ENCODE results near the gene GDF15. TPM values are rescaled to one million over a fixed set of nuclear protein-coding genes. Genes with fewer than 3 reads are reported as not detected.

Gene GDF15, protein sequence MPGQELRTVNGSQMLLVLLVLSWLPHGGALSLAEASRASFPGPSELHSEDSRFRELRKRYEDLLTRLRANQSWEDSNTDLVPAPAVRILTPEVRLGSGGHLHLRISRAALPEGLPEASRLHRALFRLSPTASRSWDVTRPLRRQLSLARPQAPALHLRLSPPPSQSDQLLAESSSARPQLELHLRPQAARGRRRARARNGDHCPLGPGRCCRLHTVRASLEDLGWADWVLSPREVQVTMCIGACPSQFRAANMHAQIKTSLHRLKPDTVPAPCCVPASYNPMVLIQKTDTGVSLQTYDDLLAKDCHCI
- total RNA-seq, result 1 to 10 TPM; 1.9 to 4.6 (median 3.0) TPM

DNA sequence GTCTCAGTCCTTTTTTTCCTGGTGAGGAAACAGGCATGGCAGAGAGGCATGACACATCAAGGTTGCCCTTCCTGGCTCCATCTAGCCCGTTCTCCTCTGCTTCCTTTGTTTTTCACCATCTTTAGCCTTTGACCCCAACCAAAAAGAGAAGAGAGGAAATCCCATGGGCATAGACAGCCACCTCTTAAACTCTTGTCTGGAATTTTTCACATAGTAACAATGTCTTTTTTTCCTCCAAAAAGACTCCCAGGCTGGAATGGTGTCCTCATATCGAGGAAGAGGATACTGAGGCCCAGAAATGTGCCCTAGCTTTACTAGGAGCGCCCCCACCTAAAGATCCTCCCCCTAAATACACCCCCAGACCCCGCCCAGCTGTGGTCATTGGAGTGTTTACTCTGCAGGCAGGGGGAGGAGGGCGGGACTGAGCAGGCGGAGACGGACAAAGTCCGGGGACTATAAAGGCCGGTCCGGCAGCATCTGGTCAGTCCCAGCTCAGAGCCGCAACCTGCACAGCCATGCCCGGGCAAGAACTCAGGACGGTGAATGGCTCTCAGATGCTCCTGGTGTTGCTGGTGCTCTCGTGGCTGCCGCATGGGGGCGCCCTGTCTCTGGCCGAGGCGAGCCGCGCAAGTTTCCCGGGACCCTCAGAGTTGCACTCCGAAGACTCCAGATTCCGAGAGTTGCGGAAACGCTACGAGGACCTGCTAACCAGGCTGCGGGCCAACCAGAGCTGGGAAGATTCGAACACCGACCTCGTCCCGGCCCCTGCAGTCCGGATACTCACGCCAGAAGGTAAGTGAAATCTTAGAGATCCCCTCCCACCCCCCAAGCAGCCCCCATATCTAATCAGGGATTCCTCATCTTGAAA, at the start of gene GDF15:
GDF15 (plus strand) TSS at position 484 of the 868 bp plus-strand sequence; CDS start at position 516, 32 bp downstream.
- ATAC-seq (ENCODE audit: low FRiP score), result no peak

DNA sequence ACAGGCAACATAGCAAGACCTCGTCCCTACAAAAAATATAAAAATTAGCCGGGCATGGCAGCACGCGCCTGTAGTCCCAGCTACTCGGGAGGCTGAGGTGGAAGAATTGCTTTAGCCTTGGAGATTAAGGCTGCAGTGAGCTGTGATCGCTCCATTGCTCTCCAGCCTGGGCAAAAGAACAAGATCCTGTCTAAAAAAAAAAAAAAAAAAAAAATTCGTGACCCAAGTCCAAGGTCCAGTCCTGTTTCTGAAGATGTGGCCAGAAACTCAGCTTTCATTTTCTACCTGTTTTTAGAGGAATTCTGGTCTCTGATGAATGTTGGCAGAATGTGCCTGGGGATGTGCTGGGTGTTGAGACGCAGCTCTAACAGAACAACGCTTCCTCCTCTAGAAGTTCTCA, 47.4 kb upstream of the GDF15 start:
- DNase-seq (ENCODE audit: low spot score), result no peak
- ATAC-seq (ENCODE audit: low FRiP score), result no peak
- TF ChIP-seq, protein P1, sequence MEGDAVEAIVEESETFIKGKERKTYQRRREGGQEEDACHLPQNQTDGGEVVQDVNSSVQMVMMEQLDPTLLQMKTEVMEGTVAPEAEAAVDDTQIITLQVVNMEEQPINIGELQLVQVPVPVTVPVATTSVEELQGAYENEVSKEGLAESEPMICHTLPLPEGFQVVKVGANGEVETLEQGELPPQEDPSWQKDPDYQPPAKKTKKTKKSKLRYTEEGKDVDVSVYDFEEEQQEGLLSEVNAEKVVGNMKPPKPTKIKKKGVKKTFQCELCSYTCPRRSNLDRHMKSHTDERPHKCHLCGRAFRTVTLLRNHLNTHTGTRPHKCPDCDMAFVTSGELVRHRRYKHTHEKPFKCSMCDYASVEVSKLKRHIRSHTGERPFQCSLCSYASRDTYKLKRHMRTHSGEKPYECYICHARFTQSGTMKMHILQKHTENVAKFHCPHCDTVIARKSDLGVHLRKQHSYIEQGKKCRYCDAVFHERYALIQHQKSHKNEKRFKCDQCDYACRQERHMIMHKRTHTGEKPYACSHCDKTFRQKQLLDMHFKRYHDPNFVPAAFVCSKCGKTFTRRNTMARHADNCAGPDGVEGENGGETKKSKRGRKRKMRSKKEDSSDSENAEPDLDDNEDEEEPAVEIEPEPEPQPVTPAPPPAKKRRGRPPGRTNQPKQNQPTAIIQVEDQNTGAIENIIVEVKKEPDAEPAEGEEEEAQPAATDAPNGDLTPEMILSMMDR (IDR thresholded peaks at IDR 0.05), result no peak

More for the DNA sequence above, at the start of gene GDF15:
- no peak for DNase-seq (ENCODE audit: low spot score)
- TF ChIP-seq, protein P1 (IDR thresholded peaks at IDR 0.05), result no peak

DNA sequence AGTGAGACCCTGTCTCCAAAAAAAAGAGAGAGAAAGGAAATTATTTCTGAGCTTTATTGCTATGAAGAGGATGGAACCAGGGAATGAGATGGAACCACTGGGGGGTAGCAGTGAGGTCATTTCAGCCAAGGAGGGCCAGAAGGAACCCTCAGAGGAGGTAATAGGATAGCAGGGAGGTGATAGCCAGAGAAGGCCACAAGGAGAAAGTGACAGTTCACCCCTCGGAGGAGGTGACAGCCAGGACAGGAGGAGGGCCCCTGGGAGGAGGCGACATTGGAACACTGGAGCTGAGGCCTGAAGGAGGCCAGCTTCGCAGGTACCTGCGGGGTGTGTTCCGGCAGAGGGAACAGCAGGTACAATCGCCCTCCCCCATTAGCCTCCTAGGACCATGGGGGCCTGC, 46.2 kb upstream of the GDF15 start:
- TF ChIP-seq, protein P1 (IDR thresholded peaks at IDR 0.05), result no peak
- no peak for DNase-seq (ENCODE audit: low spot score)
- no peak for ATAC-seq (ENCODE audit: low FRiP score)

DNA sequence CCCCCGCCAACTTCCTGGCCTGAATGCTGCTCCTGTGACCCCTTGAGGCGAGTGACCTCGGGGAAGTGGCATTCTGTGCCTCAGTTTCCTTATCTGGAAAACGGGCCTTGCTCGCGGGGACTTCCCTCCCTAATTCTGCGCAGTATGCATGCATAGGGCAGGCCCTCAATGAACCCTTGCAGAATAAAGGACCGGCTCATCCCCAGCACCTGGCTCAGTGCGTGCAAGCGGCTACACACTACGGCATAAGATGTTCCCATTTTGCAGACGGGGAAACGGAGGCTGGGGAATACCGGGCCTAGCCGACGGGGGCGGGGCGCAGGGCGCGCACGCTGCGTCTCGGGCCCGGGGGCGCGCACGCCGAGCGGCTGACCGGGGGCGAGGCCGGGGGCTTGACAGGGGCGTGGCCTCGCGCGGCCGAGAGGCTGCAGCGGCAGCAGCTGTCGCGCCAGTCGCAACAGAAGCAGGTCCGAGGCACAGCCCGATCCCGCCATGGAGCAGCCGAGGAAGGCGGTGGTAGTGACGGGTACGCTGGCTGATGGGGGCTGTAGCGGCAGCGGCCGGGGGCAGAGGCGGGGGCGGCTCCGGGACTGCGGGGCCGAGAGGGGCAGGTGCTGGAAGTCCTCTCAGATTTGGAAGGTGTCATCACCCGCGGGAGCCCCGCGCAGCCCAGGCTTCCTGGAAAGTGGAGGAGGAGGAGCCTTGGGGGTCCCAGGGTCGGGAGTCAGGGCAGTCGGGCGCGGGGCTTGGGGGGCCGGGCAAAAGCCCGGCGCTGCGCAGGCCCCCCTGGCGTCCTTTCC, 45.6 kb upstream of the GDF15 start, which contains the start of gene PGPEP1:
PGPEP1 (plus strand) TSS at position 409 of the 800 bp plus-strand sequence; CDS start at position 493, 84 bp downstream.
- ATAC-seq (ENCODE audit: low FRiP score) (peak; percentile 39), DNase-seq (ENCODE audit: low spot score) (peak; percentile 27)
- TF ChIP-seq, protein P1 (IDR thresholded peaks at IDR 0.05), result no peak

DNA sequence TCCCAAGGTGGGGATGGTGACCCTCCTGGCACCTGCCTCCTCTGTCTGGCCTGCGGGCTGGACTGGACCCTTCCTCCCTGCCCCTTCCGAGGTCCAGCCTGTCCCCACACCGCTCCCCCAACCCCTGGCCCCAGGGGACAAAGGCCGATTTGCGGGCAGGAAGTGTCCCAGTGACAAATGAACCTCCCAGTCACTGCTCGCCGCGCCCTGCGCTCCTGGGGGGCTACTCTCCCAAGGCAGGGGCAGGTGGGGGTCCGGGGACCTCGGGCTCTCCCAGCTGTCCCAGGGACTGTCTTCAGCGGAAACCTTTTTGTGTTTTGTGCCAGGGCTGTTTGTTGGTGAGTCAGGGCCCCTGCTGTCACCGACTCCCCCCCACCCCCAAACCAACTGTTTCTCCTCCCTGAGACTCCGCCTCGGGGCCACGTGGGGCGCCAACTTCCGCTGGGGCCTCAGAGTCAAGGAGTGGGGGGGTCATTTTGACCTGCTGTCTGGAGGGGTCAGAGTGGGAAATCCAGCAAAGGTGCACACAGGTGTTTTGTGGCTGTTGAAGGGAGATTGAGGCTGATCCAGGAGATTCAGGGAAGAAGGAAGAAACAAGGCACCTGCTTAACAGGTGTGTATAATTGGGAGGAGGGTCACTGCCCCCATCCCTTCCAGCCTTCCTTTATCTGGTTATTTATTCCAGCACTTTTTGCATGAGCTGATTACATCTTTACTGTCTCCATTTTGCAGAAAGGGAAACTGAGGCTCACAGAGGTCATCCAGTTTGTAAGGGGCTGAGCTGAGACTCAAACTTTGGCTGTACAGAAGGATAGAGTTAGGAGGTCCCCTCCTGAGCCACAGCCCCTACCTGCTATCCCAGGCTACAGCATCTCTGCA, 44.7 kb upstream of the GDF15 start:
- peak; percentile 36 for ATAC-seq (ENCODE audit: low FRiP score)
- TF ChIP-seq, protein P1 (IDR thresholded peaks at IDR 0.05), result no peak

More for the DNA sequence above, 44.7 kb upstream of the GDF15 start:
- DNase-seq (ENCODE audit: low spot score), result peak; percentile 29

Data from omental fat pad (tissue), 4 donors.